OCI-LY7 (cell line): Measurements from ENCODE around the gene PTPRF. TPM values are rescaled to one million over a fixed set of nuclear protein-coding genes. Genes with fewer than 3 reads are reported as not detected.

Source experiments
- BruUV-seq: library from RNA; stranded (reverse); fragments of 400-500 nt; replicated peaks from 2 replicates; lab custom pipeline; 2021; lab: Mats Ljungman, UMichigan
- CTCF ChIA-PET: fragments of 300-600 bp; sonication (Branson Sonifier 250); formaldehyde crosslinking; loops from one replicate; lab custom pipeline; 2022; ENCODE audit warnings: antibody characterized with exemption; ENCODE audit not compliant: unreplicated experiment; lab: Charles Lee
- POLR2A ChIA-PET: fragments of 300-600 bp; sonication (Branson Sonifier 250); formaldehyde crosslinking; loops from one replicate; lab custom pipeline; 2022; ENCODE audit warnings: antibody characterized with exemption; lab: Charles Lee
- DNase-seq: peaks from one replicate; pipeline ENCODE4 v3.0.0-alpha.2; 2015; ENCODE audit warnings: low spot score
- H2AFZ ChIP-seq: fragments of 200-600 bp; sonication (generic), shearing (Covaris generic); 2 replicates; pipeline ENCODE4 v1.6.1; 2014; ENCODE audit warnings: mild to moderate bottlenecking, antibody characterized with exemption, low read length, moderate library complexity
- H3K27ac ChIP-seq: fragments of 200-600 bp; sonication (generic); 2 replicates; pipeline ENCODE4 v1.5.1; 2014; ENCODE audit warnings: mixed run types, low read depth, mild to moderate bottlenecking, moderate library complexity, low read length, inconsistent platforms; ENCODE audit not compliant: poor library complexity, severe bottlenecking
- H3K36me3 ChIP-seq: fragments of 200-600 bp; sonication (generic); 2 replicates; pipeline ENCODE4 v1.6.1; 2014; ENCODE audit warnings: mild to moderate bottlenecking, antibody characterized with exemption, low read length, moderate library complexity, mixed read lengths; ENCODE audit not compliant: insufficient read depth
- H3K4me1 ChIP-seq: fragments of 200-600 bp; sonication (generic); 2 replicates; pipeline ENCODE4 v1.5.1; 2014; ENCODE audit warnings: mild to moderate bottlenecking, low read length; ENCODE audit not compliant: insufficient read depth, poor library complexity, severe bottlenecking
- H3K4me2 ChIP-seq: fragments of 200-600 bp; sonication (generic); 2 replicates; pipeline ENCODE4 v1.6.1; 2014; ENCODE audit warnings: mild to moderate bottlenecking, low read length
- H3K4me3 ChIP-seq: fragments of 200-600 bp; sonication (generic); 2 replicates; pipeline ENCODE4 v1.5.1; 2014; ENCODE audit warnings: mild to moderate bottlenecking, low read depth, low read length; ENCODE audit not compliant: poor library complexity, severe bottlenecking
- H3K79me2 ChIP-seq: fragments of 200-600 bp; sonication (generic); 2 replicates; pipeline ENCODE4 v1.6.1; 2016; ENCODE audit warnings: low read depth, mild to moderate bottlenecking, low read length, moderate library complexity, mixed read lengths; ENCODE audit not compliant: insufficient read depth
- H3K9me2 ChIP-seq: fragments of 200-600 bp; sonication (generic); 2 replicates; pipeline ENCODE4 v1.6.1; 2016; ENCODE audit warnings: mild to moderate bottlenecking, low read length, mixed read lengths; ENCODE audit not compliant: insufficient read depth
- H3K9me3 ChIP-seq: fragments of 200-600 bp; sonication (generic); 2 replicates; pipeline ENCODE4 v1.6.1; 2014; ENCODE audit warnings: mild to moderate bottlenecking, mixed run types, low read length, mixed read lengths
- H4K20me1 ChIP-seq: fragments of 200-600 bp; sonication (generic); 2 replicates; pipeline ENCODE4 v1.6.1; 2014; ENCODE audit warnings: mild to moderate bottlenecking, antibody characterized with exemption, low read length, moderate library complexity, mixed read lengths; ENCODE audit not compliant: insufficient read depth
- EZH2phosphoT487 ChIP-seq: fragments of 200-600 bp; sonication (generic); IDR thresholded peaks from 2 replicates; pipeline ENCODE4 v1.6.1; 2018; ENCODE audit warnings: low read depth, borderline replicate concordance, mild to moderate bottlenecking, mixed run types, antibody characterized with exemption, low read length, moderate library complexity, mixed read lengths
- intact Hi-C: fragments of 100-400 bp; cut with micrococcal nuclease; formaldehyde crosslinking; loops from one replicate; pipeline ENCODE4 v1.10.0; 2022; ENCODE audit not compliant: unreplicated experiment
- total RNA-seq, 2 experiments: library from RNA; depleted of rRNA in 1 of 2; stranded (reverse); fragments of >200 nt in 1 of 2; shearing (Covaris generic) in 1 of 2; gene quantifications; 2 replicates each; pipeline ENCODE4 v1.2.3, GENCODE V29; 2014 to 2022
- TF ChIP-seq, protein P1 (sequence below): fragments of 200-600 bp; sonication (generic); conservative IDR thresholded peaks from 2 replicates; pipeline ENCODE4 v1.5.1; 2014; ENCODE audit warnings: mild to moderate bottlenecking, antibody characterized with exemption, low read length, moderate library complexity, mixed read lengths

Gene PTPRF
- total RNA-seq, 2 experiments from 2014 or later: 0.06 to 0.48 TPM

DNA sequence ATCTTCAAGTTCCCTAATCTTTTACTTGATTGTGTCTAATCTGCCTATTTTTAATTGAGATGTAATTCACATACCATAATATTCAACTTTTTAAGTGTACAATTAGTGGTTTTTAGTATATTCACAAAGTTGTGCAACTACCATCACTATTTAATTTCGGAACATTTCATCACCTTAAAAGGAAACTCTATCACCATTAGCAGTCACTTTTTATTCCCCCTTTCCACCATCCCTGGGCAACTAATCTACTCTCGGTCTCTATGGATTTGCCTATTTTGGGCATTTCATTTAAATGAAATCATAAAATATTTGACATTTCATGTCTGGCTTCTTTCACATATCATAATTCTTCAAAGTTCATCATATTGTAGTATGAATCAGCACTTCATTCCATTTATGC lies 46.3 kb upstream of the PTPRF start:
- DNase-seq: no peak
- intact Hi-C loops: no loop called here
- TF ChIP-seq, protein P1, sequence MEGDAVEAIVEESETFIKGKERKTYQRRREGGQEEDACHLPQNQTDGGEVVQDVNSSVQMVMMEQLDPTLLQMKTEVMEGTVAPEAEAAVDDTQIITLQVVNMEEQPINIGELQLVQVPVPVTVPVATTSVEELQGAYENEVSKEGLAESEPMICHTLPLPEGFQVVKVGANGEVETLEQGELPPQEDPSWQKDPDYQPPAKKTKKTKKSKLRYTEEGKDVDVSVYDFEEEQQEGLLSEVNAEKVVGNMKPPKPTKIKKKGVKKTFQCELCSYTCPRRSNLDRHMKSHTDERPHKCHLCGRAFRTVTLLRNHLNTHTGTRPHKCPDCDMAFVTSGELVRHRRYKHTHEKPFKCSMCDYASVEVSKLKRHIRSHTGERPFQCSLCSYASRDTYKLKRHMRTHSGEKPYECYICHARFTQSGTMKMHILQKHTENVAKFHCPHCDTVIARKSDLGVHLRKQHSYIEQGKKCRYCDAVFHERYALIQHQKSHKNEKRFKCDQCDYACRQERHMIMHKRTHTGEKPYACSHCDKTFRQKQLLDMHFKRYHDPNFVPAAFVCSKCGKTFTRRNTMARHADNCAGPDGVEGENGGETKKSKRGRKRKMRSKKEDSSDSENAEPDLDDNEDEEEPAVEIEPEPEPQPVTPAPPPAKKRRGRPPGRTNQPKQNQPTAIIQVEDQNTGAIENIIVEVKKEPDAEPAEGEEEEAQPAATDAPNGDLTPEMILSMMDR: no peak
- TF ChIP-seq EZH2phosphoT487: no peak
- no peaks in the 10 kb centered on the region for H3K9me2 ChIP-seq
- H2AFZ ChIP-seq: no peak overlapping the region
- H3K4me1 ChIP-seq: no peaks in the 10 kb centered on the region
- no peak overlapping the region for H3K4me3 ChIP-seq
- H3K9me3 ChIP-seq: peaks cover 13% of the 10 kb centered on the region
- no peaks in the 10 kb centered on the region for H3K36me3 ChIP-seq
- no peak overlapping the region for H3K4me2 ChIP-seq
- no TSS peak for BruUV-seq
- no peak overlapping the region for H3K27ac ChIP-seq
- ChIA-PET CTCF (no interaction called here), POLR2A (no interaction called here)
- H4K20me1 ChIP-seq: no peaks in the 10 kb centered on the region
- H3K79me2 ChIP-seq: no peaks in the 10 kb centered on the region

DNA sequence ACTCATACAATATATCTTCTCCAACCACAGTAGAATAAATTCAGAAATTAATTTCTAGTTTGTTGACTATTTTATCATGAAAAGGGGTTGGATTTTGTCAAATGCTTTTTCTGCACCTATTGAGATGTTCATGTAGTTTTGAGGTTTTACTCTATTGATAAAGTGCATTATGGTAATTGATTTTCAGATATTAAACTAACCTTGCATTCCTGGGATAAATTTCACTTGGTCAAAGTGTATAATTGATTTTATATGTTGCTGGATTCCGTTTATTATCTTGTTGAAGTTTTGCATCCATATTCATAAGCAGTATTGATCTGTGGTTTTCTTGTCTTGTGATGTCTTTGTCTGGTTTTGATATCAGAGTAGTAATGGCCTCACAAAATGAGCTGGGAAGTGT lies 42.5 kb upstream of the PTPRF start:
- TF ChIP-seq, protein P1: no peak
- no peak for TF ChIP-seq EZH2phosphoT487
- Histone ChIP-seq H2AFZ (no peak overlapping the region), H3K36me3 (no peaks in the 10 kb centered on the region), H3K27ac (no peak overlapping the region), H3K4me1 (no peaks in the 10 kb centered on the region), H3K4me3 (no peak overlapping the region), H3K79me2 (no peaks in the 10 kb centered on the region), H4K20me1 (no peaks in the 10 kb centered on the region), H3K4me2 (no peak overlapping the region), H3K9me2 (no peaks in the 10 kb centered on the region), H3K9me3 (peaks cover 13% of the 10 kb centered on the region)
- POLR2A ChIA-PET: no interaction called here
- BruUV-seq: no TSS peak
- DNase-seq: no peak
- CTCF ChIA-PET: no interaction called here
- intact Hi-C loops: no loop called here

GRCh38 chr1:43491061-43491460 lies 39.6 kb upstream of the PTPRF start:
- Histone ChIP-seq H3K9me3 (peaks cover 13% of the 10 kb centered on the region), H2AFZ (no peak overlapping the region), H4K20me1 (no peaks in the 10 kb centered on the region), H3K79me2 (no peaks in the 10 kb centered on the region), H3K4me2 (no peak overlapping the region), H3K9me2 (no peaks in the 10 kb centered on the region), H3K36me3 (no peaks in the 10 kb centered on the region), H3K4me3 (no peak overlapping the region), H3K27ac (no peak overlapping the region), H3K4me1 (no peaks in the 10 kb centered on the region)
- BruUV-seq: no TSS peak
- DNase-seq: no peak
- POLR2A ChIA-PET: interaction anchor here (1.0 kb wide), 1 partner anchor 30 kb away, joined by 3 read pairs; no protein-coding TSS in a partner anchor
- TF ChIP-seq EZH2phosphoT487: no peak
- TF ChIP-seq, protein P1: no peak
- CTCF ChIA-PET: no interaction called here
- intact Hi-C loops: no loop called here
